A549 (cell line): ENCODE data around the gene GRK5. TPM values are rescaled to one million over a fixed set of nuclear protein-coding genes. Genes with fewer than 3 reads are reported as not detected.
A peak's percentile ranks its signal among the peaks of the same experiment; 100 is the strongest.

Source experiments
- ATAC-seq, 2 experiments: fragments of 200-7000 bp in 1 of 2; fragments of >200 bp in 1 of 2; cut with Nextera tagmentation in 1 of 2; cut with Tn5 transposase in 1 of 2; 3 replicates each; pipeline versions ENCODE4 v1.8.0 to v1.9.1; 2018 to 2020; ENCODE audit warnings: mild to moderate bottlenecking in 1 of 2, moderate library complexity in 1 of 2
- CTCF ChIA-PET: fragments of 300-600 bp; sonication (Branson Sonifier 250); formaldehyde crosslinking; extraction: SDS; loops from one replicate; lab custom pipeline; 2021; ENCODE audit warnings: antibody characterized with exemption, inconsistent platforms; lab: Yijun Ruan, JAX
- POLR2A ChIA-PET: fragments of 350-600 bp; formaldehyde crosslinking; extraction: SDS; loops from one replicate; lab custom pipeline; 2021; ENCODE audit warnings: antibody characterized with exemption, inconsistent platforms; lab: Yijun Ruan, JAX
- DNase-seq, 2 experiments: peaks; one replicate each; pipeline versions ENCODE4 v3.0.0 to v3.0.0-alpha.2; 2011 to 2016; ENCODE audit warnings: low read depth in 1 of 2, low spot score in 1 of 2
- FAIRE-seq: peaks from 2 replicates; lab custom pipeline; 2011; peaks lifted over from hg19 to GRCh38; lab: Jason Lieb, UNC
- H3K27ac ChIP-seq, 2 experiments: fragments of >200 bp; sonication (Bioruptor Twin); formaldehyde crosslinking; 3 replicates each; pipeline ENCODE4 v1.5.1; 2016 to 2017
- H3K4me1 ChIP-seq: fragments of >200 bp; sonication (Bioruptor Twin); formaldehyde crosslinking; 3 replicates; pipeline ENCODE4 v1.6.1; 2016
- H3K4me2 ChIP-seq: fragments of >200 bp; sonication (Bioruptor Twin); formaldehyde crosslinking; 3 replicates; pipeline ENCODE4 v1.6.1; 2016
- H3K4me3 ChIP-seq: fragments of >200 bp; sonication (Bioruptor Twin); formaldehyde crosslinking; 3 replicates; pipeline ENCODE4 v1.5.1; 2016
- H3K9me3 ChIP-seq: fragments of >200 bp; sonication (Bioruptor Twin); formaldehyde crosslinking; 3 replicates; pipeline ENCODE4 v1.6.1; 2016
- BHLHE40 ChIP-seq: IDR thresholded peaks from 2 replicates; pipeline ENCODE4 v1.6.1; 2012; ENCODE audit warnings: low read depth, low read length, inconsistent platforms
- CEBPB ChIP-seq, 2 experiments: fragments of >200 bp in 1 of 2; sonication (Bioruptor Twin) in 1 of 2; formaldehyde crosslinking in 1 of 2; IDR thresholded peaks; 2 replicates each; pipeline ENCODE4 v1.6.1; 2012 to 2016
- EHF ChIP-seq: fragments of 250-450 bp; sonication (Bioruptor Pico); IDR thresholded peaks from 2 replicates; pipeline ENCODE4 v1.5.0; 2020; ENCODE audit warnings: mild to moderate bottlenecking
- ESRRA ChIP-seq: fragments of 150-350 bp; IDR thresholded peaks from 2 replicates; pipeline ENCODE4 v1.6.1; 2014; ENCODE audit warnings: mild to moderate bottlenecking, low read length, borderline replicate concordance
- GATA3 ChIP-seq: IDR thresholded peaks from 2 replicates; pipeline ENCODE4 v1.6.1; 2012; ENCODE audit warnings: borderline replicate concordance
- HOXB5 ChIP-seq: fragments of 250-450 bp; sonication (Bioruptor Pico); IDR thresholded peaks from 2 replicates; pipeline ENCODE4 v1.5.0; 2020; ENCODE audit warnings: mild to moderate bottlenecking, moderate library complexity
- JUN ChIP-seq, 2 experiments: fragments of >200 bp; sonication (Bioruptor Twin); formaldehyde crosslinking; IDR thresholded peaks; 2 replicates in 1 of 2; 3 replicates in 1 of 2; pipeline ENCODE4 v1.6.1; 2016 to 2017
- KDM5A ChIP-seq: fragments of 200-600 bp; sonication (generic); IDR thresholded peaks from 2 replicates; pipeline ENCODE4 v1.6.1; 2016; ENCODE audit warnings: antibody characterized with exemption, mild to moderate bottlenecking
- MAZ ChIP-seq: fragments of 150-350 bp; IDR thresholded peaks from 2 replicates; pipeline ENCODE4 v1.6.1; 2014; ENCODE audit warnings: antibody characterized with exemption, low read depth, low read length, borderline replicate concordance
- MYC ChIP-seq: IDR thresholded peaks from 2 replicates; pipeline ENCODE4 v1.6.1; 2012; ENCODE audit warnings: mild to moderate bottlenecking, inconsistent platforms, low read length, improper control_type of control experiment, borderline replicate concordance
- PHF8 ChIP-seq: fragments of 200-600 bp; sonication (generic); IDR thresholded peaks from 2 replicates; pipeline ENCODE4 v1.6.1; 2016; ENCODE audit warnings: low read depth, mild to moderate bottlenecking, antibody characterized with exemption, moderate library complexity, borderline replicate concordance
- POLR2A ChIP-seq: IDR thresholded peaks from 2 replicates; pipeline ENCODE4 v1.6.1; 2012; ENCODE audit warnings: mild to moderate bottlenecking, low read length
- RCOR1 ChIP-seq: fragments of 150-350 bp; IDR thresholded peaks from 2 replicates; pipeline ENCODE4 v1.6.1; 2014; ENCODE audit warnings: antibody characterized with exemption, low read length, low read depth
- SMC3 ChIP-seq: fragments of >200 bp; sonication (Bioruptor Twin); formaldehyde crosslinking; IDR thresholded peaks from 3 replicates; pipeline ENCODE4 v1.6.1; 2018; ENCODE audit warnings: inconsistent platforms
- TFCP2L1 ChIP-seq: fragments of 250-450 bp; sonication (Bioruptor Pico); IDR thresholded peaks from 2 replicates; pipeline ENCODE4 v1.5.0; 2021; ENCODE audit warnings: mild to moderate bottlenecking
- ZC3H11A ChIP-seq: fragments of 450-650 bp; IDR thresholded peaks from 2 replicates; pipeline ENCODE4 v1.6.1; 2014; ENCODE audit warnings: antibody characterized with exemption, mild to moderate bottlenecking
- WGBS: methylation state at CpG from one replicate; pipeline ENCODE4 v1.1.6; 2017; ENCODE audit errors: missing lambda C conversion rate; 5-methylcytosine and 5-hydroxymethylcytosine counted together
- polyA plus RNA-seq, 4 experiments: library from polyadenylated mRNA; depleted of rRNA in 3 of 4; stranded (reverse); fragments of >200 nt; fragmentation: RNase III in 1 of 4; extraction: RNeasy Plus Mini Kit Qiagen cat#74134 plus additional on column Dnase treatment in 1 of 4; gene quantifications; 2 replicates in 3 of 4; 3 replicates in 1 of 4; pipeline ENCODE4 v1.2.3, GENCODE V29; 2011 to 2017
- TF ChIP-seq, protein P1 (sequence below): fragments of 200-600 bp; sonication (generic); IDR thresholded peaks from 2 replicates; pipeline ENCODE4 v1.6.1; 2016; ENCODE audit warnings: antibody characterized with exemption, mild to moderate bottlenecking, moderate library complexity
- TF ChIP-seq, protein P2 (sequence below): IDR thresholded peaks from 2 replicates; pipeline ENCODE4 v1.6.1; 2012; ENCODE audit warnings: low read depth, borderline replicate concordance
- TF ChIP-seq, protein P3 (sequence below): fragments of >200 bp; sonication (Bioruptor Twin); formaldehyde crosslinking; IDR thresholded peaks from 3 replicates; pipeline ENCODE4 v1.5.1; 2016
- TF ChIP-seq, protein P4 (sequence below): fragments of 450-650 bp; IDR thresholded peaks from 2 replicates; pipeline ENCODE4 v1.6.1; 2014; ENCODE audit warnings: antibody characterized with exemption
- TF ChIP-seq, protein P5 (sequence below): fragments of >200 bp; sonication (Bioruptor Twin); formaldehyde crosslinking; IDR thresholded peaks from 3 replicates; pipeline ENCODE4 v1.6.1; 2016
- TF ChIP-seq, protein P6 (sequence below): IDR thresholded peaks from 2 replicates; pipeline ENCODE4 v1.6.1; 2012

The GRK5 gene
- polyA plus RNA-seq, 2 of the 4 experiments (the other 2 are of a cell fraction) = 5.0 to 7.9 TPM

DNA sequence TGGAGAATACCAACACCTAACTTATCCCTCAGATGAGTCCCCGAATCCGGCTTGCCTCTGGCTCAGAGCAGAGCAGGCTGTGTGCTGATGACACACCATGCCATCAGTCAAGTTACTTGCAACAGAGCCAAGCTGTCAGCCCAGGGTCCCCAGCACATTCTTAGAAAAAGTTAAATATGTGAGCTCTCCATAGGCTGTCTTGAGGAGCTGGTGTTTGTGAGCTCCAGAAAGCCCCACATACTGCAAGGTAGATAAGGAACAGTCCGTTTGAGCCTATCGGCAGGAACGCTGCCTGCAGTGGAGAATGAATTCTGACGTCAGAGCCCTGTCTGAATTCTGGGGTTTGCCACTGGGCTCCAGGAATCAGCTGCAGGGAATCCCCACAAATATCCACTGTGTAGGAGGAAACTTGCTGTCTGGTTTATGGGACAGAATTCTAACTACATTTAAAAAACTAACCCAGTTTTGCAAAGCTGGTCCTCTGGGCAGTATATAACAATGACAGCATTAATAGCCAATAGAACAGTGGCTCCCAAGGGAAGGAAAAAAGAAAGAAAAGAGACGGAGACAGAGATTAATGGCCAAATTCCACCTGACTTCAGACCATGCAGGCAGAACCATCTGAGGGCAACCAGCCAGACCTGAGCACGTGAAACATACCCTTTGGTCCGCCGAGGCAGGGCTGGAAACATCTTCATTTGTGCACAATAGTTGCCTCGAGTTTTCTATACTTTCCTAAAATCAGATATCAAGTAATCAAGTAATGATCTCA, 45.5 kb upstream of the GRK5 start (continued):
- TF ChIP-seq, protein P1, sequence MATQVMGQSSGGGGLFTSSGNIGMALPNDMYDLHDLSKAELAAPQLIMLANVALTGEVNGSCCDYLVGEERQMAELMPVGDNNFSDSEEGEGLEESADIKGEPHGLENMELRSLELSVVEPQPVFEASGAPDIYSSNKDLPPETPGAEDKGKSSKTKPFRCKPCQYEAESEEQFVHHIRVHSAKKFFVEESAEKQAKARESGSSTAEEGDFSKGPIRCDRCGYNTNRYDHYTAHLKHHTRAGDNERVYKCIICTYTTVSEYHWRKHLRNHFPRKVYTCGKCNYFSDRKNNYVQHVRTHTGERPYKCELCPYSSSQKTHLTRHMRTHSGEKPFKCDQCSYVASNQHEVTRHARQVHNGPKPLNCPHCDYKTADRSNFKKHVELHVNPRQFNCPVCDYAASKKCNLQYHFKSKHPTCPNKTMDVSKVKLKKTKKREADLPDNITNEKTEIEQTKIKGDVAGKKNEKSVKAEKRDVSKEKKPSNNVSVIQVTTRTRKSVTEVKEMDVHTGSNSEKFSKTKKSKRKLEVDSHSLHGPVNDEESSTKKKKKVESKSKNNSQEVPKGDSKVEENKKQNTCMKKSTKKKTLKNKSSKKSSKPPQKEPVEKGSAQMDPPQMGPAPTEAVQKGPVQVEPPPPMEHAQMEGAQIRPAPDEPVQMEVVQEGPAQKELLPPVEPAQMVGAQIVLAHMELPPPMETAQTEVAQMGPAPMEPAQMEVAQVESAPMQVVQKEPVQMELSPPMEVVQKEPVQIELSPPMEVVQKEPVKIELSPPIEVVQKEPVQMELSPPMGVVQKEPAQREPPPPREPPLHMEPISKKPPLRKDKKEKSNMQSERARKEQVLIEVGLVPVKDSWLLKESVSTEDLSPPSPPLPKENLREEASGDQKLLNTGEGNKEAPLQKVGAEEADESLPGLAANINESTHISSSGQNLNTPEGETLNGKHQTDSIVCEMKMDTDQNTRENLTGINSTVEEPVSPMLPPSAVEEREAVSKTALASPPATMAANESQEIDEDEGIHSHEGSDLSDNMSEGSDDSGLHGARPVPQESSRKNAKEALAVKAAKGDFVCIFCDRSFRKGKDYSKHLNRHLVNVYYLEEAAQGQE = no peak
- TF ChIP-seq SMC3 (no peak), ZC3H11A (no peak), RCOR1 (no peak), MAZ (no peak)

DNA sequence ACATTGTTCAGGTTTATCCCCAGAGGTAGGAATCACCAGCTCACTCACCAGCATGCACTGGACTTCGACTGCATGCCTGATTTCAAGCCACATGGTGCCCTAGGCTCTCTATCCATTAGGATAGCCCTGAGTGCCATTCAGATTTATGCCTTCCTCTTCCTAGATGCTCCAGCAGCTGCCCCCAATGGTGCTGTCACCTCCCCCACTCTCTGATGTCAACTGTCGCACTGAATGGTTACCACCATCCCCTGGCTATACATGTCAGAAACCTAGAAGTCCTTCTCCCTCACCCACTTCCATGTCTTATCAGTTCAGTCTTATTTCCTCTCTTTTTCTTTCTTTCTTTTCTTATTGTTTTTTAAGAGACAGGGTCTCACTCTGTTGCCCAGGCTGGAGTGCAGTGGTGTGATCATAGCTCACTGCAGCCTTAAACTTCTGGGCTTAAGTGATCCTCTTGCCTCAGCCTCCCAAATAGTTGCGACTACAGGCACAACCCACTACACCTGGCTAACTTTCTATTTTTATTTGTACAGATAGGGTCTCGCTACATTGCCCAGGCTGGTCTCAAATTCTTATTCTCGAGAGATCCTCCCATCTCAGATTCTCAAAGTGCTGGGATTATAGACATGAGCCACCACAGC, 44.8 kb upstream of the GRK5 start:
- ChIA-PET CTCF (interaction anchor here (1.2 kb wide), 1 partner anchor 18 kb away, joined by 3 read pairs; no protein-coding TSS in a partner anchor), POLR2A (no interaction called here)

DNA sequence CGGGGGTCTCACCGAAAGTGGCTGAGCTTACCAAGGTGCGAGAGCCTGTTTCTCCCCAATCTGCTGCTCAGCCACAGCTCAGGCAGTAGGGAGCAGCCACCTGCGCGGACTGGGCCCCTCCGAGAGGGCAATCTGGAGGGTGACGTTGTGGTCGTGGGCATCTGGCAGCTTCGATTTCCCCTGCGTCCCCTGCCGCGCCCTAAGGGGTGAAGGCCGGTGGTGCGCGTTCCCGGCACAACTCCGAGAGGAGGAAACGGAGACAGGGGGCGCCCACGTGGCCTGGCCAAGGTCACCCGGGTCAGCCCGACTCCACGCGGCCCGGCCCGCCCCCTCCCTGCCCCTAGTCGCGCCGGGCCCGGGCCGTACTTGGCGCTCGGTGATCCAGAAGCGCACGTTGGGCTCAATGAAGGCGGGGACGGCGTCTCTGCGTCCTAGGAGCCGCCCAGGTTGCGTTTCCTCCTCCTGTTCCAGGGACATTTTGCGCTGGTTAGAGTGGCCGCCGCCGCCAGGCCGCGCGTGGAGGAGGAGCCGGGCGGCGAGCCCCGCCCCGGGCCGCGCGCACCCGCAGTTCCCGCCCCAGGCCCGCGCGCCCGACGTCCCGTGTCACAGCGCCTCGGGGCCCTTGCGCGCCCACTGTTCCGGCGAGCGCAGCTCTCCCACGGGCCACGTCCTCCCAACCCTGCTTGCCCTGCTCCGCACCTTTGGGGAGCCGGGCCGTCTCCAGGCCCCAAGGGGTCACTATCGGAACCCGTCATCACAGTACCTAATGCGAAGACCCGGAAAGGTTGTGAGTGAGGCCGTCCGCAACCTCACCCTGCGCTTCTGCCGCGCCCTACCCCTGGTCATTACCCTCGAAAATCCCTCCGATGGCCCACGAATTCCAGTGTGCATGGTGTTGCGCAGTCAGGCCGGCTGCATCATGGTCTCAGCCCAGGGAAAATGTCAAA, 41.9 kb upstream of the GRK5 start, which contains the start of gene SFXN4:
TSS of gene SFXN4 (minus strand) at position 544 of the 947 bp plus-strand sequence. CDS start at position 477, 67 bp downstream.
- Histone ChIP-seq H3K4me1 (peaks cover 14% of the 10 kb centered on the region), H3K27ac (peak within 1 kb of the TSS; percentile 93 to 95), H3K9me3 (no peaks in the 10 kb centered on the region), H3K4me2 (peak within 1 kb of the TSS; percentile 83), H3K4me3 (peak within 1 kb of the TSS; percentile 57)
- ChIA-PET CTCF (interaction anchor here (0.7 to 2.0 kb wide), 6 partner anchors 9 to 30 kb away, joined by 3 to 5 read pairs (median 3); no protein-coding TSS in a partner anchor), POLR2A (interaction anchor here (1.0 to 1.1 kb wide), 4 partner anchors 53 to 135 kb away, joined by 3 to 6 read pairs (median 4); partner anchors contain the start of gene DENND10)
- DNase-seq (peak; percentile 57 to 76), ATAC-seq (peak; percentile 82 to 92), FAIRE-seq (no peak)
- 4% methylated on average over 26 of the region's 90 CpGs for WGBS
- TF ChIP-seq, protein P2, sequence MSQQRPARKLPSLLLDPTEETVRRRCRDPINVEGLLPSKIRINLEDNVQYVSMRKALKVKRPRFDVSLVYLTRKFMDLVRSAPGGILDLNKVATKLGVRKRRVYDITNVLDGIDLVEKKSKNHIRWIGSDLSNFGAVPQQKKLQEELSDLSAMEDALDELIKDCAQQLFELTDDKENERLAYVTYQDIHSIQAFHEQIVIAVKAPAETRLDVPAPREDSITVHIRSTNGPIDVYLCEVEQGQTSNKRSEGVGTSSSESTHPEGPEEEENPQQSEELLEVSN = peak; percentile 76
- TF ChIP-seq JUN (IDR thresholded peaks at IDR 0.05) (peak; percentile 68 to 72; a peak in 3 of 5 replicates), ZC3H11A (no peak), EHF (CRISPR knock-in tag) (no peak), GATA3 (0 out of 2 replicates have a peak, but pooled peaks have one; percentile 21), PHF8 (peak; percentile 68; the same call in 1 of the 2 replicates), BHLHE40 (no peak), ESRRA (peak; percentile 89; the same call in 1 of the 2 replicates), TFCP2L1 (CRISPR knock-in tag) (no peak), MYC (peak; percentile 94; the same call in 1 of the 2 replicates), KDM5A (no peak), HOXB5 (CRISPR knock-in tag) (no peak)
- TF ChIP-seq, protein P3, sequence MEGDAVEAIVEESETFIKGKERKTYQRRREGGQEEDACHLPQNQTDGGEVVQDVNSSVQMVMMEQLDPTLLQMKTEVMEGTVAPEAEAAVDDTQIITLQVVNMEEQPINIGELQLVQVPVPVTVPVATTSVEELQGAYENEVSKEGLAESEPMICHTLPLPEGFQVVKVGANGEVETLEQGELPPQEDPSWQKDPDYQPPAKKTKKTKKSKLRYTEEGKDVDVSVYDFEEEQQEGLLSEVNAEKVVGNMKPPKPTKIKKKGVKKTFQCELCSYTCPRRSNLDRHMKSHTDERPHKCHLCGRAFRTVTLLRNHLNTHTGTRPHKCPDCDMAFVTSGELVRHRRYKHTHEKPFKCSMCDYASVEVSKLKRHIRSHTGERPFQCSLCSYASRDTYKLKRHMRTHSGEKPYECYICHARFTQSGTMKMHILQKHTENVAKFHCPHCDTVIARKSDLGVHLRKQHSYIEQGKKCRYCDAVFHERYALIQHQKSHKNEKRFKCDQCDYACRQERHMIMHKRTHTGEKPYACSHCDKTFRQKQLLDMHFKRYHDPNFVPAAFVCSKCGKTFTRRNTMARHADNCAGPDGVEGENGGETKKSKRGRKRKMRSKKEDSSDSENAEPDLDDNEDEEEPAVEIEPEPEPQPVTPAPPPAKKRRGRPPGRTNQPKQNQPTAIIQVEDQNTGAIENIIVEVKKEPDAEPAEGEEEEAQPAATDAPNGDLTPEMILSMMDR = no peak
- TF ChIP-seq, protein P4, sequence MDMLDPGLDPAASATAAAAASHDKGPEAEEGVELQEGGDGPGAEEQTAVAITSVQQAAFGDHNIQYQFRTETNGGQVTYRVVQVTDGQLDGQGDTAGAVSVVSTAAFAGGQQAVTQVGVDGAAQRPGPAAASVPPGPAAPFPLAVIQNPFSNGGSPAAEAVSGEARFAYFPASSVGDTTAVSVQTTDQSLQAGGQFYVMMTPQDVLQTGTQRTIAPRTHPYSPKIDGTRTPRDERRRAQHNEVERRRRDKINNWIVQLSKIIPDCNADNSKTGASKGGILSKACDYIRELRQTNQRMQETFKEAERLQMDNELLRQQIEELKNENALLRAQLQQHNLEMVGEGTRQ = peak; percentile 80
- TF ChIP-seq, protein P5, sequence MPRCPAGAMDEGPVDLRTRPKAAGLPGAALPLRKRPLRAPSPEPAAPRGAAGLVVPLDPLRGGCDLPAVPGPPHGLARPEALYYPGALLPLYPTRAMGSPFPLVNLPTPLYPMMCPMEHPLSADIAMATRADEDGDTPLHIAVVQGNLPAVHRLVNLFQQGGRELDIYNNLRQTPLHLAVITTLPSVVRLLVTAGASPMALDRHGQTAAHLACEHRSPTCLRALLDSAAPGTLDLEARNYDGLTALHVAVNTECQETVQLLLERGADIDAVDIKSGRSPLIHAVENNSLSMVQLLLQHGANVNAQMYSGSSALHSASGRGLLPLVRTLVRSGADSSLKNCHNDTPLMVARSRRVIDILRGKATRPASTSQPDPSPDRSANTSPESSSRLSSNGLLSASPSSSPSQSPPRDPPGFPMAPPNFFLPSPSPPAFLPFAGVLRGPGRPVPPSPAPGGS = peak; percentile 71
- TF ChIP-seq, protein P6, sequence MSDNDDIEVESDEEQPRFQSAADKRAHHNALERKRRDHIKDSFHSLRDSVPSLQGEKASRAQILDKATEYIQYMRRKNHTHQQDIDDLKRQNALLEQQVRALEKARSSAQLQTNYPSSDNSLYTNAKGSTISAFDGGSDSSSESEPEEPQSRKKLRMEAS = peak; percentile 99

More for the DNA sequence above, 44.8 kb upstream of the GRK5 start:
- FAIRE-seq = no peak
- TF ChIP-seq ZC3H11A (no peak), GATA3 (no peak), CEBPB (IDR thresholded peaks at IDR 0.05) (no peak), HOXB5 (CRISPR knock-in tag) (no peak), POLR2A (no peak)
- TF ChIP-seq, all 56 proteins: peak for 0
- Histone ChIP-seq H3K9me3 (no peaks in the 10 kb centered on the region), H3K4me2 (no peak overlapping the region), H3K27ac (no peak overlapping the region), H3K4me1 (peaks cover 14% of the 10 kb centered on the region), H3K4me3 (no peak overlapping the region)
- DNase-seq (no peak), ATAC-seq (no peak)
- WGBS = 97% methylated on average over 5 of the region's 5 CpGs
